ENCODE data around the gene BOD1. TPM values are rescaled to one million over a fixed set of nuclear protein-coding genes. Genes with fewer than 3 reads are reported as not detected.

Gene BOD1
- total and polyA plus RNA-seq, 10 of the 15 experiments (the other 5 are each of a cell fraction or from before 2014, with no cell fraction given): 14.1 to 35.8 (median 29.6) TPM

DNA sequence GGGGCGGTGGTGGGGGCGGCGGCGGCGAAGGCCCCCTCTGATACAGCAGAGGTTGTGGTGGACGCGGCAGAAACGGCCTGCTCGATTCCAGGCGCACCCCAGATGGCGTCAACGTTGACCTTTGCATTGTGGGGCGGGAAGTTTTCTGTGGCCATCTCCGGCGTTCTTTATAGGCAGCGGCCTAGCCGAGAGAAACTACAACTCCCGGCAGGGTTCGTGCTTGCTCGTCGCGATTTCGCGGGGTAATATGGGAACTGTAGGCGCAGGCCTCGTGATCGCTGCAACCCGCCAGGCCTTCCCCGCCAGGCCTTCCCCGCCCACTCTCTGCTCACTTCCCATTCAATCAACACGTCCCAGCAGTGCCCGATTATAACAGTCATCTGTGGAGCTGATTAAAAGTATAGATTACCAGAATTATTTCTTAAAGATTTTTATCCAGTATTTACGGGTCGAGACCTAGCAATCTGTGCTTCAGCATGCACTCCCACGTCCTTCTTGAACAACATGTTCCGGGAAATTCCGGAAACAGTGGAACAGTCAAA, at the start of gene BOD1 (continued):
- no peak for TF ChIP-seq EED (IDR thresholded peaks at IDR 0.05; ENCODE audit: low read depth)
- peak; percentile 87 for TF ChIP-seq CHD2 (IDR thresholded peaks at IDR 0.05; ENCODE audit: borderline replicate concordance, low read depth, low read length)
- no peak for TF ChIP-seq FOXM1 (IDR thresholded peaks at IDR 0.05; ENCODE audit: low read depth, low read length)
- no peak for TF ChIP-seq SMARCA5 (IDR thresholded peaks at IDR 0.05)
- TF ChIP-seq ZNF687 (IDR thresholded peaks at IDR 0.05): no peak
- no peak for TF ChIP-seq REST (IDR thresholded peaks at IDR 0.05; ENCODE audit: low read depth, low read length)
- peak; percentile 89 for TF ChIP-seq RAD51 (IDR thresholded peaks at IDR 0.05)
- TF ChIP-seq IKZF2 (IDR thresholded peaks at IDR 0.05): peak; percentile 68 to 75
- no peak for TF ChIP-seq STAT3 (IDR thresholded peaks at IDR 0.05; ENCODE audit: low read depth, low read length)
- no peak for TF ChIP-seq ETV6 (conservative IDR thresholded peaks at IDR 0.05 in 1 of 2, IDR thresholded peaks at IDR 0.05 in 1 of 2; ENCODE audit: borderline replicate concordance in 1 of 2, low read depth in 1 of 2)
- 0 out of 2 replicates have a peak, but pooled peaks have one; percentile 41 for TF ChIP-seq ELK1 (IDR thresholded peaks at IDR 0.05; ENCODE audit: low read depth, low read length)
- no peak for TF ChIP-seq ZNF217 (IDR thresholded peaks at IDR 0.05)
- TF ChIP-seq NFYA (IDR thresholded peaks at IDR 0.05; ENCODE audit: borderline replicate concordance, low read depth, low read length): no peak
- peak; percentile 22 for TF ChIP-seq SP1 (IDR thresholded peaks at IDR 0.05; ENCODE audit: low read depth, low read length)
- TF ChIP-seq, protein P1, sequence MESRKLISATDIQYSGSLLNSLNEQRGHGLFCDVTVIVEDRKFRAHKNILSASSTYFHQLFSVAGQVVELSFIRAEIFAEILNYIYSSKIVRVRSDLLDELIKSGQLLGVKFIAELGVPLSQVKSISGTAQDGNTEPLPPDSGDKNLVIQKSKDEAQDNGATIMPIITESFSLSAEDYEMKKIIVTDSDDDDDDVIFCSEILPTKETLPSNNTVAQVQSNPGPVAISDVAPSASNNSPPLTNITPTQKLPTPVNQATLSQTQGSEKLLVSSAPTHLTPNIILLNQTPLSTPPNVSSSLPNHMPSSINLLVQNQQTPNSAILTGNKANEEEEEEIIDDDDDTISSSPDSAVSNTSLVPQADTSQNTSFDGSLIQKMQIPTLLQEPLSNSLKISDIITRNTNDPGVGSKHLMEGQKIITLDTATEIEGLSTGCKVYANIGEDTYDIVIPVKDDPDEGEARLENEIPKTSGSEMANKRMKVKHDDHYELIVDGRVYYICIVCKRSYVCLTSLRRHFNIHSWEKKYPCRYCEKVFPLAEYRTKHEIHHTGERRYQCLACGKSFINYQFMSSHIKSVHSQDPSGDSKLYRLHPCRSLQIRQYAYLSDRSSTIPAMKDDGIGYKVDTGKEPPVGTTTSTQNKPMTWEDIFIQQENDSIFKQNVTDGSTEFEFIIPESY (IDR thresholded peaks at IDR 0.05): no peak
- no peak for TF ChIP-seq RBBP5 (conservative IDR thresholded peaks at IDR 0.05)
- 0 out of 2 replicates have a peak, but pooled peaks have one; percentile 67 for TF ChIP-seq HSF1 (IDR thresholded peaks at IDR 0.05; ENCODE audit: low read depth, low read length)
- TF ChIP-seq HDAC6 (IDR thresholded peaks at IDR 0.05; ENCODE audit: unreplicated experiment): no peak
- no peak for TF ChIP-seq ZBED1 (IDR thresholded peaks at IDR 0.05; ENCODE audit: borderline replicate concordance)

Measured in GM12878 (cell line).